Neural progenitor cell (in vitro differentiated cells): ENCODE data around the gene CCDC171.

Source experiments
- EZH2 ChIP-seq: fragments of 200-600 bp; sonication (generic); IDR thresholded peaks from 2 replicates; pipeline ENCODE4 v1.6.1; 2017; ENCODE audit warnings: antibody characterized with exemption, mild to moderate bottlenecking, moderate library complexity
- EZH2phosphoT487 ChIP-seq: fragments of 200-600 bp; sonication (generic); IDR thresholded peaks from 2 replicates; pipeline ENCODE4 v1.6.1; 2017; ENCODE audit warnings: antibody characterized with exemption
- TF ChIP-seq, protein P1 (sequence below): fragments of 200-600 bp; sonication (generic); IDR thresholded peaks from 2 replicates; pipeline ENCODE4 v1.5.1; 2017; ENCODE audit warnings: antibody characterized with exemption, mild to moderate bottlenecking

DNA sequence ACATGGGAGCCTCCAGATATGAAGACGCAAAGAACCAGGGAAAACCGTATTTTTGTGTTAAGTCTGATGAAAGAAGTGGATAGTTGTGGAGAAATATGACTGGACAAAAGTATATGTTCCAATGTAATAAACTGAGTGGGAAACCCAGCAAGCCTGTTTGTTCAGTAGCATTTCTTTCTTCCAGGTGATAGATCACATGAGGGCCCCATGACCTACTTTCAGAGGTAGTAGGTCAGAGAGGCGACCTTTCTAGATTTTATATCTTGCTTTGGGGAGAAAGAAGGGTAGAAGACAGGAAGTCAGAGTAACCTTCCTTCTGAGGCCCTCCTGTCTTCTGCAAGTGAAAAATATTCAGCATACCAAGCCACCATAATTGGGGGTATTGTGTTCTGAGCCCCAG, 31.5 kb downstream of the CCDC171 start:
- TF ChIP-seq, protein P1, sequence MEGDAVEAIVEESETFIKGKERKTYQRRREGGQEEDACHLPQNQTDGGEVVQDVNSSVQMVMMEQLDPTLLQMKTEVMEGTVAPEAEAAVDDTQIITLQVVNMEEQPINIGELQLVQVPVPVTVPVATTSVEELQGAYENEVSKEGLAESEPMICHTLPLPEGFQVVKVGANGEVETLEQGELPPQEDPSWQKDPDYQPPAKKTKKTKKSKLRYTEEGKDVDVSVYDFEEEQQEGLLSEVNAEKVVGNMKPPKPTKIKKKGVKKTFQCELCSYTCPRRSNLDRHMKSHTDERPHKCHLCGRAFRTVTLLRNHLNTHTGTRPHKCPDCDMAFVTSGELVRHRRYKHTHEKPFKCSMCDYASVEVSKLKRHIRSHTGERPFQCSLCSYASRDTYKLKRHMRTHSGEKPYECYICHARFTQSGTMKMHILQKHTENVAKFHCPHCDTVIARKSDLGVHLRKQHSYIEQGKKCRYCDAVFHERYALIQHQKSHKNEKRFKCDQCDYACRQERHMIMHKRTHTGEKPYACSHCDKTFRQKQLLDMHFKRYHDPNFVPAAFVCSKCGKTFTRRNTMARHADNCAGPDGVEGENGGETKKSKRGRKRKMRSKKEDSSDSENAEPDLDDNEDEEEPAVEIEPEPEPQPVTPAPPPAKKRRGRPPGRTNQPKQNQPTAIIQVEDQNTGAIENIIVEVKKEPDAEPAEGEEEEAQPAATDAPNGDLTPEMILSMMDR = no peak
- TF ChIP-seq EZH2phosphoT487 (no peak), EZH2 (no peak)
